Upper lobe of right lung (tissue), 1 donor: Measurements from ENCODE around the gene TEX26. TPM values are rescaled to one million over a fixed set of nuclear protein-coding genes. Genes with fewer than 3 reads are reported as not detected.

Experiments
- ATAC-seq: fragments of 200-7000 bp; cut with Tn5 transposase; one replicate; pipeline ENCODE4 v1.9.1; 2020; ENCODE audit warnings: mild to moderate bottlenecking, moderate library complexity
- DNase-seq: peaks from one replicate; pipeline ENCODE4 v3.0.0-alpha.2; 2020
- H3K27ac ChIP-seq: fragments of 200-600 bp; one replicate; pipeline ENCODE4 v1.8.0; 2022
- H3K27me3 ChIP-seq: fragments of 200-600 bp; one replicate; pipeline ENCODE4 v1.8.0; 2022; ENCODE audit warnings: mild to moderate bottlenecking
- H3K36me3 ChIP-seq: fragments of 200-600 bp; one replicate; pipeline ENCODE4 v1.8.0; 2022
- H3K4me1 ChIP-seq: fragments of 200-600 bp; one replicate; pipeline ENCODE4 v1.8.0; 2022
- H3K4me3 ChIP-seq: fragments of 200-600 bp; one replicate; pipeline ENCODE4 v1.8.0; 2022; ENCODE audit warnings: mild to moderate bottlenecking
- H3K9me3 ChIP-seq: fragments of 200-600 bp; one replicate; pipeline ENCODE4 v1.8.0; 2022
- CTCF ChIP-seq: fragments of 200-600 bp; IDR thresholded peaks from one replicate; pipeline ENCODE4 v1.8.0; 2022; ENCODE audit warnings: antibody characterized with exemption
- intact Hi-C: fragments of 100-400 bp; cut with DNase I; formaldehyde crosslinking; loops from one replicate; pipeline ENCODE4 v1.11.0; 2022
- total RNA-seq: library from RNA; stranded (reverse); fragmentation: NEBNext Ultra II Directional; extraction: Animal tissue kit (Norgen Biotek cat#: 25700); gene quantifications from one replicate; pipeline ENCODE4 v1.2.1, GENCODE V29; 2021
- donor health status: DM: no; HTN: yes; CAD: no; lungs with severe emphysema.

TEX26 gene
- total RNA-seq, 1 donor from 2014 or later, result not detected

DNA sequence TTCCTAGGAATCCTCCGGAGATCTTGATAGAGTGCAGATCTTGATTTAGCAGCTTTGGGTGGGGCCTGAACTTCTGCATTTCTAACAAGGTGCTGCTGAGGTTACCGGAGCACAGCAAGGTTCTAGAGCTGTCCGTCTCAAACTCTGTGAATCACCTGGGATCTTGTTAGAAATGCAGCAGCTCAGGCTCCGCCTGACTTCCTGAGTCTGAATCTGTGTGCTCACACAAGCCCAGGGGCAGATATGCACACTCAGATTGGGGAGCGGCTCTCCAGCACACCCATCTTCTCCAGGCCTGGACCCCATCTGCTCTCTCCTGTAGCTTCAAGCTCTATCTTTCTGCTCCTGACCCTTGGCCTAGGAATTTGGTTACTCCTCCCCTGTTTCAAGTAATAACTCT lies 3.5 kb upstream of the TEX26 start:
- H3K36me3 ChIP-seq, result no peaks in the 10 kb centered on the region
- H3K27me3 ChIP-seq, result peaks cover 10% of the 10 kb centered on the region
- intact Hi-C loops, result no loop called here
- no peaks in the 10 kb centered on the region for H3K9me3 ChIP-seq
- H3K4me1 ChIP-seq, result no peaks in the 10 kb centered on the region
- DNase-seq (no peak), ATAC-seq (no peak)
- H3K4me3 ChIP-seq, result no peak overlapping the region
- TF ChIP-seq CTCF, result no peak
- H3K27ac ChIP-seq, result no peak overlapping the region

DNA sequence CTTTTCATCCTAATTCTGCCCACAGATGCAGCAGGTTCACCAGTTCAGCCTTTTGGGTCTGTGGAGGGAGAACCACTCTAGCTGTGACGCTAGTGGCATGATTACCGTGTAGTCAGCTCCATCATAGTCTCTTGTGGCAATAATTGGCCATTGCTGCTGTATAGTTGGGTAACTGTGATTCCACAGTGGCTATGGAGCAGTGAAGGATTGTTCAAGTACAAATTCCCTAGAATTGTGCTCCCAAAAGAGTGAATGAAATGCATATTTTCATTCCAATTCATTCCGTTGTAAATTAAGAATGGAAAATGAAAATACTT lies 856 bp downstream of the TEX26 start:
- H3K4me3 ChIP-seq, result no peak overlapping the region
- no peaks in the 10 kb centered on the region for H3K4me1 ChIP-seq
- no peak for ATAC-seq
- intact Hi-C loops, result no loop called here
- H3K36me3 ChIP-seq, result no peaks in the 10 kb centered on the region
- H3K27ac ChIP-seq, result no peak overlapping the region
- no peak for TF ChIP-seq CTCF
- H3K9me3 ChIP-seq, result peaks cover 1% of the 10 kb centered on the region
- DNase-seq, result no peak
- H3K27me3 ChIP-seq, result peaks cover 10% of the 10 kb centered on the region

DNA sequence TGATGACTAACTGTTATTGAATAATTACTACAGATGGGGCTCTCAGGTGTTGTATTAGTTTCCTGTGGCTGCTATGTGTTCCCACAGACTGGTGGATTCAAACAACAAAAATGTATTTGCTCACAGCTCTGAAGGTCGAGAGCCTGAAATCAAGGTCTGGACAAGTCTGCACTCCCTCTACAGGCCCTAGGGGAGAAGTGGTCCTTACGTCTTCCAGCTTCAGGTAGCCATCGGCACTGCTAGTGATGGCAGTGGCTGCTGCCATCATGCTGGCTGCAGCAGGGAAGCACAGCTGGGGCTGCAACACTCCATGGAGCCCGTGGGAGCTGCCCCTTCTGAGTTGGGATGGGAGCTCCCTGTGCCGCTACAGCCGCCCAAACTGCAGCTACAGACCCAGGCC lies 1.9 kb downstream of the TEX26 start:
- no peak overlapping the region for H3K27ac ChIP-seq

DNA sequence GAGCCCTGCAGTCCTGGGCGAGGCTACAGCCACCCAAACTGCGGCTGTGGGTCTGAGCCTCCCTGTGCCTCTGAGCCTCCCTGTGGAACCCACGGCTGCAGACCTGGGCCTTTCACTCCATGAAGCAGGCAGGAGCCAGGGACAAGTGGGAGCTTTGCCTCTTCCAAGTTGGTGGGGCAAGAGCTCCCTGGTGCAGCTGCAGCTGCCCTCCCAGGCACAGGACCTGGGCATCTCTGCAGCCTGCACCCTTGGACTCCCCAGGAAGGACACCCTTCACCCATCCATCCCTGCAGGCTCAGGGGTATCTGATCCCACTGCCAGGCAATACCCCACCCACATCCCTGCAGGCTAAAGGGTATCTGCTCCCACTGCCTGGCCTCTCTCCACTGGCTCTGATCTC lies 2.3 kb downstream of the TEX26 start:
- H3K27ac ChIP-seq, result no peak overlapping the region
- H3K4me1 ChIP-seq, result no peaks in the 10 kb centered on the region
- peaks cover 9% of the 10 kb centered on the region for H3K27me3 ChIP-seq
- H3K36me3 ChIP-seq, result no peaks in the 10 kb centered on the region
- TF ChIP-seq CTCF, result no peak
- intact Hi-C loops, result no loop called here
- no peak overlapping the region for H3K4me3 ChIP-seq
- peaks cover 4% of the 10 kb centered on the region for H3K9me3 ChIP-seq
- no peak for DNase-seq
- ATAC-seq, result peak; percentile 23

More for the DNA sequence above, 1.9 kb downstream of the TEX26 start:
- peaks cover 10% of the 10 kb centered on the region for H3K27me3 ChIP-seq
- H3K4me1 ChIP-seq, result no peaks in the 10 kb centered on the region
- no peak overlapping the region for H3K4me3 ChIP-seq
- H3K36me3 ChIP-seq, result no peaks in the 10 kb centered on the region
- ATAC-seq (no peak), DNase-seq (no peak)
- TF ChIP-seq CTCF, result no peak
- intact Hi-C loops, result no loop called here
- H3K9me3 ChIP-seq, result peaks cover 4% of the 10 kb centered on the region

GRCh38 chr13:30936971-30937370 lies 4.5 kb downstream of the TEX26 start:
- no peaks in the 10 kb centered on the region for H3K36me3 ChIP-seq

More at GRCh38 chr13:30936971-30937370, 4.5 kb downstream of the TEX26 start:
- no peak for TF ChIP-seq CTCF
- Histone ChIP-seq H3K27ac (no peak overlapping the region), H3K27me3 (peaks cover 4% of the 10 kb centered on the region), H3K4me1 (no peaks in the 10 kb centered on the region), H3K4me3 (no peak overlapping the region), H3K9me3 (peaks cover 4% of the 10 kb centered on the region)
- no peak for ATAC-seq
- no peak for DNase-seq
- intact Hi-C loops, result no loop called here
